Measurements from ENCODE around the gene DCLK3.

Gene DCLK3

DNA sequence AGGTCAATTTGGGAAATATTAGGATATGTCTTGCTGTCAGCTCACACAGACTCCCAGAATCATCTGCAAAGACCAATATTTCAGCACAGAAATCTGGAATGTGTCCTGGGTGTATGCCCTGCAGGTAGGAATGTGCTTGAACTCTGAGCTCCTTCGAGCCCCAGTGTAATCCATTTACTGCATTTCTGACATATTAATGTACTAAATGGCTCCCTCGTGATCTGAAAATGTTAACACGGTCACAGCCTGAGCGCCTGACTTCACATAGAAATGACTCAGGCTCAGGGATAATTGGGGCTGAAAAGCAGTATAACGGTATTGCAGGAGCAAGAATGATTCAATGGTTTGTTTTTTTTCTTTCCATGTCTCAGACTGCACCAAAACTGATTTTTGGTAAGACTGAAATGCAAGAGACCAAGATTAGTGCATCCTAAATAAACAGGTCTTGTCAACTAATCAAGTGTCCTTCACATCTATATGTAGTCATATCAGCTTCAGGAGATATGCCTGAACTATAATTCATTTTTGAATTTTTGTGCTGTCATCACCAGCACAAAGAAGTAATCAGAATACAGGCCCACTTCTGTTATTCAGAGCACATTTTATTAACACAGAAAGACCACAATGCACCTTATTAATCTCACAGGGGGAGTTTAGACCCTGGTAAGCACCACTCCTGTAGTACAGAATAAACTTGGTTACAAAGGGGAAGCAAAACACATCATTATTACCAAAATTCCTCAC is 49.8 kb downstream of the DCLK3 start:
- Histone ChIP-seq H3F3A (ENCODE audit: insufficient read depth, low read length) (no peaks in the 10 kb centered on the region), H3K4me2 (ENCODE audit: low read length) (no peak overlapping the region), H3K9ac (ENCODE audit: low read length) (no peak overlapping the region), H3K9me3 (ENCODE audit: low read length) (no peaks in the 10 kb centered on the region), H2AFZ (ENCODE audit: low read length) (no peak overlapping the region), H3K36me3 (ENCODE audit: insufficient read depth, low read length) (no peaks in the 10 kb centered on the region), H3K9me2 (ENCODE audit: low read depth, low read length) (no peaks in the 10 kb centered on the region), H3K27me3 (ENCODE audit: insufficient read depth, low read length) (no peaks in the 10 kb centered on the region), H3K4me1 (ENCODE audit: insufficient read depth, low read length, severe bottlenecking) (no peaks in the 10 kb centered on the region), H3K27ac (ENCODE audit: low read depth, low read length, poor library complexity, severe bottlenecking) (no peak overlapping the region), H4K20me1 (ENCODE audit: insufficient read depth, low read length) (no peaks in the 10 kb centered on the region), H3K4me3 (ENCODE audit: low read depth, low read length, poor library complexity, severe bottlenecking) (no peak overlapping the region), H3K79me2 (ENCODE audit: insufficient read depth, low read length) (no peaks in the 10 kb centered on the region)
- TF ChIP-seq EZH2 (IDR thresholded peaks at IDR 0.05; ENCODE audit: borderline replicate concordance, low read length) (no peak), CTCF (IDR thresholded peaks at IDR 0.05; ENCODE audit: low read length) (no peak)

- H3K9me3 ChIP-seq (ENCODE audit: low read length) = no peaks in the 10 kb centered on the region
- no peak overlapping the region for H3K27ac ChIP-seq (ENCODE audit: low read depth, low read length, poor library complexity, severe bottlenecking)
- no peaks in the 10 kb centered on the region for H3K9me2 ChIP-seq (ENCODE audit: low read depth, low read length)
- no peak for TF ChIP-seq CTCF (IDR thresholded peaks at IDR 0.05; ENCODE audit: low read length)
- no peak for TF ChIP-seq EZH2 (IDR thresholded peaks at IDR 0.05; ENCODE audit: borderline replicate concordance, low read length)
- no peak overlapping the region for H3K4me2 ChIP-seq (ENCODE audit: low read length)
- H4K20me1 ChIP-seq (ENCODE audit: insufficient read depth, low read length) = no peaks in the 10 kb centered on the region
- H3F3A ChIP-seq (ENCODE audit: insufficient read depth, low read length) = no peaks in the 10 kb centered on the region
- H3K4me3 ChIP-seq (ENCODE audit: low read depth, low read length, poor library complexity, severe bottlenecking) = no peak overlapping the region
- H3K9ac ChIP-seq (ENCODE audit: low read length) = no peak overlapping the region
- no peaks in the 10 kb centered on the region for H3K36me3 ChIP-seq (ENCODE audit: insufficient read depth, low read length)
- no peak overlapping the region for H2AFZ ChIP-seq (ENCODE audit: low read length)
- H3K4me1 ChIP-seq (ENCODE audit: insufficient read depth, low read length, severe bottlenecking) = no peaks in the 10 kb centered on the region
- 0 out of 2 replicates have a peak, but pooled peaks cover 2% of the 10 kb centered on the region for H3K27me3 ChIP-seq (ENCODE audit: insufficient read depth, low read length)
- no peaks in the 10 kb centered on the region for H3K79me2 ChIP-seq (ENCODE audit: insufficient read depth, low read length)
Measured at GRCh38 chr3:36713904-36714303, 50.4 kb downstream of the DCLK3 start.

DNA sequence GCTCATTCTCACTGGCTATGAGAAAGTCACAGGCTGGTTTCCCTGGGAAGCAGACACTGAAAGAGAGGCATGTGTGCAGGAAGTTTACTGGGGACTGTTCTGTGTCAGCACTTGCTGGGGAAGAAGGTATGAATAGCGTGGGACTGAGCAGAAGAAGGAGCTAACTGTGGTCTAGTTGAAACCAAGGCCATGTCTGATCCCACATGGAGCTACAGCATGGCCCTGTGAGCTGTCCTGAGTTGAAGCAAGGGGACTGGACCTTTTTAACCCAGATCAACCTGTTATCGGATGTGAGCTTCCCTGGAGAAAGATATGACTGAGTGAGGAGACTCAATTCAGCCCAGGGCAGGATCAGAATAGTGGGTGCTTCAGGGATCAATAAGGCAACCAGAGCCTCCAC is 53.7 kb downstream of the DCLK3 start:
- H3F3A ChIP-seq (ENCODE audit: insufficient read depth, low read length) = no peaks in the 10 kb centered on the region
- no peak overlapping the region for H3K4me2 ChIP-seq (ENCODE audit: low read length)
- H3K4me1 ChIP-seq (ENCODE audit: insufficient read depth, low read length, severe bottlenecking) = no peaks in the 10 kb centered on the region
- no peaks in the 10 kb centered on the region for H3K36me3 ChIP-seq (ENCODE audit: insufficient read depth, low read length)
- TF ChIP-seq EZH2 (IDR thresholded peaks at IDR 0.05; ENCODE audit: borderline replicate concordance, low read length) (no peak), CTCF (IDR thresholded peaks at IDR 0.05; ENCODE audit: low read length) (no peak)
- 0 out of 2 replicates have a peak, but pooled peaks cover 4% of the 10 kb centered on the region for H3K27me3 ChIP-seq (ENCODE audit: insufficient read depth, low read length)
- no peak overlapping the region for H3K4me3 ChIP-seq (ENCODE audit: low read depth, low read length, poor library complexity, severe bottlenecking)
- H3K9ac ChIP-seq (ENCODE audit: low read length) = no peak overlapping the region
- no peak overlapping the region for H2AFZ ChIP-seq (ENCODE audit: low read length)
- no peaks in the 10 kb centered on the region for H3K79me2 ChIP-seq (ENCODE audit: insufficient read depth, low read length)
- H3K9me3 ChIP-seq (ENCODE audit: low read length) = no peaks in the 10 kb centered on the region
- no peaks in the 10 kb centered on the region for H3K9me2 ChIP-seq (ENCODE audit: low read depth, low read length)
- no peak overlapping the region for H3K27ac ChIP-seq (ENCODE audit: low read depth, low read length, poor library complexity, severe bottlenecking)
- no peaks in the 10 kb centered on the region for H4K20me1 ChIP-seq (ENCODE audit: insufficient read depth, low read length)

All from OCI-LY1 (cell line).